Gastrocnemius medialis (tissue), 4 donors: ENCODE results near the gene TFAP2B. TPM values are rescaled to one million over a fixed set of nuclear protein-coding genes. Genes with fewer than 3 reads are reported as not detected.

ENCODE experiments used
- ATAC-seq, 2 donors: fragments of 150-250 bp; one replicate each; pipeline ENCODE4 v1.9.1; 2016
- DNase-seq, 2 donors: peaks; one replicate each; pipeline ENCODE4 v3.0.0-alpha.2; 2019
- H3K27ac ChIP-seq, 4 donors: fragments of 200-600 bp; sonication (generic); 1 replicate in 1 of 4; 2 replicates in 3 of 4; pipeline ENCODE4 v1.5.1; 2016 to 2018; ENCODE audit warnings: mild to moderate bottlenecking in 2 of 4, moderate library complexity in 1 of 4
- H3K27me3 ChIP-seq, 3 donors: fragments of 200-600 bp; sonication (generic) in 2 of 3; 1 replicate in 1 of 3; 2 replicates in 2 of 3; pipeline versions ENCODE4 v1.5.1 to v1.6.0; 2016 to 2019; ENCODE audit warnings: mild to moderate bottlenecking in 1 of 3, moderate library complexity in 1 of 3
- H3K36me3 ChIP-seq, 2 donors: fragments of 200-600 bp; sonication (generic) in 1 of 2; one replicate each; pipeline ENCODE4 v1.5.1; 2017 to 2018
- H3K4me1 ChIP-seq, 2 donors: fragments of 200-600 bp; sonication (generic) in 1 of 2; one replicate each; pipeline ENCODE4 v1.5.1; 2016 to 2017; ENCODE audit warnings: mild to moderate bottlenecking in 2 of 2
- H3K4me3 ChIP-seq, 4 donors: fragments of 200-600 bp; sonication (generic) in 3 of 4; 1 replicate in 1 of 4; 2 replicates in 3 of 4; pipeline ENCODE4 v1.5.1; 2016 to 2019; ENCODE audit warnings: mild to moderate bottlenecking in 2 of 4
- H3K9me3 ChIP-seq, 3 donors: fragments of 200-600 bp; sonication (generic) in 2 of 3; 1 replicate in 1 of 3; 2 replicates in 2 of 3; pipeline ENCODE4 v1.5.1; 2016 to 2019
- POLR2A ChIP-seq, 2 donors: fragments of 450-650 bp; IDR thresholded peaks; one replicate each; pipeline ENCODE4 v1.6.1; 2017; ENCODE audit warnings: antibody characterized with exemption in 2 of 2, mild to moderate bottlenecking in 2 of 2, moderate library complexity in 2 of 2
- in situ Hi-C, 4 donors: fragments of 200-750 bp; cut with MboI; loops; one replicate each; pipeline versions ENCODE4 v1.15.0 to v1.8.0; 2017; ENCODE audit warnings: low sequenced_read_pairs in 4 of 4
- intact Hi-C: fragments of 100-400 bp; cut with DNase I; formaldehyde crosslinking; loops from one replicate; pipeline ENCODE4 v1.15.1; 2023; ENCODE audit warnings: low total_unique reads
- total RNA-seq, 4 donors: library from RNA; depleted of rRNA; stranded (reverse); fragments of >200 nt; gene quantifications; one replicate each; pipeline versions ENCODE4 v1.1.0 to v1.2.3, GENCODE V29; 2016
- TF ChIP-seq, protein P1 (sequence below), 5 experiments: fragments of 450-650 bp in 3 of 5; fragments of 200-600 bp in 2 of 5; sonication (generic) in 2 of 5; IDR thresholded peaks in 4 of 5; conservative IDR thresholded peaks in 1 of 5; 1 replicate in 4 of 5; 2 replicates in 1 of 5; pipeline ENCODE4 v1.5.1; 2016 to 2019; ENCODE audit warnings: antibody characterized with exemption in 5 of 5, mild to moderate bottlenecking in 3 of 5, moderate library complexity in 3 of 5

TFAP2B gene
- not detected for total RNA-seq

DNA sequence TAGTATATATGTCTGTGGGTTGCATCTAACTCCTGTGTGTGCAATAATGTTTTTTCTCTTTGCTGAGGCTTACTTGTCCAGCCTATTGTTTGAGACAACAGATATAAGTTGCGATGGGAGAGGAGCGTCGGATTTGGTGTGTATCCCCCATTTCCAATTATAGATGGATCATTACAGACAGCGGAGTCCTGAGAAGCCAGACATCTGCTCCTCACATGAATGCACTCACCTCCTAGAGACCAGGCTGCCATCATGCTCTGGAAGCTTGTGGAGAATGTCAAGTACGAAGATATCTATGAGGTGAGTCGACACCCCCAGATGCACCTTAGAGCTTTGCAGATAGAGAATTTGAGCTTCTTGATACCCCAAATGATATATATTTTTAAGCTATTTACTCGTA, at the start of gene TFAP2B:
Gene TFAP2B (plus strand): TSS at position 199 of the 400 bp plus-strand sequence. CDS start 21 bp downstream, at position 220.
- TF ChIP-seq, protein P1, sequence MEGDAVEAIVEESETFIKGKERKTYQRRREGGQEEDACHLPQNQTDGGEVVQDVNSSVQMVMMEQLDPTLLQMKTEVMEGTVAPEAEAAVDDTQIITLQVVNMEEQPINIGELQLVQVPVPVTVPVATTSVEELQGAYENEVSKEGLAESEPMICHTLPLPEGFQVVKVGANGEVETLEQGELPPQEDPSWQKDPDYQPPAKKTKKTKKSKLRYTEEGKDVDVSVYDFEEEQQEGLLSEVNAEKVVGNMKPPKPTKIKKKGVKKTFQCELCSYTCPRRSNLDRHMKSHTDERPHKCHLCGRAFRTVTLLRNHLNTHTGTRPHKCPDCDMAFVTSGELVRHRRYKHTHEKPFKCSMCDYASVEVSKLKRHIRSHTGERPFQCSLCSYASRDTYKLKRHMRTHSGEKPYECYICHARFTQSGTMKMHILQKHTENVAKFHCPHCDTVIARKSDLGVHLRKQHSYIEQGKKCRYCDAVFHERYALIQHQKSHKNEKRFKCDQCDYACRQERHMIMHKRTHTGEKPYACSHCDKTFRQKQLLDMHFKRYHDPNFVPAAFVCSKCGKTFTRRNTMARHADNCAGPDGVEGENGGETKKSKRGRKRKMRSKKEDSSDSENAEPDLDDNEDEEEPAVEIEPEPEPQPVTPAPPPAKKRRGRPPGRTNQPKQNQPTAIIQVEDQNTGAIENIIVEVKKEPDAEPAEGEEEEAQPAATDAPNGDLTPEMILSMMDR (IDR thresholded peaks at IDR 0.05 in 4 of 5, conservative IDR thresholded peaks at IDR 0.05 in 1 of 5): no peak
- no peak for TF ChIP-seq POLR2A (IDR thresholded peaks at IDR 0.05)
- Histone ChIP-seq H3K27me3 (peaks cover 69 to 93% (median 86%) of the 10 kb centered on the region in 3 donors), H3K4me1 (peaks cover 0 to 4% of the 10 kb centered on the region in 2 donors), H3K36me3 (no peaks in the 10 kb centered on the region), H3K9me3 (no peaks in the 10 kb centered on the region), H3K27ac (no peak within 1 kb of the TSS), H3K4me3 (peak within 1 kb of the TSS in 3 of 4 donors; percentile 4 to 25 (median 9))
- no peak for ATAC-seq
- in situ Hi-C loops: loop anchor here (10.0 to 25.0 kb wide), 4 partner anchors 719 to 1206 kb away; no protein-coding TSS in a partner anchor
- no peak for DNase-seq
- intact Hi-C loops: loop anchor here (5.0 kb wide), 3 partner anchors 534 to 1204 kb away; no protein-coding TSS in a partner anchor

DNA sequence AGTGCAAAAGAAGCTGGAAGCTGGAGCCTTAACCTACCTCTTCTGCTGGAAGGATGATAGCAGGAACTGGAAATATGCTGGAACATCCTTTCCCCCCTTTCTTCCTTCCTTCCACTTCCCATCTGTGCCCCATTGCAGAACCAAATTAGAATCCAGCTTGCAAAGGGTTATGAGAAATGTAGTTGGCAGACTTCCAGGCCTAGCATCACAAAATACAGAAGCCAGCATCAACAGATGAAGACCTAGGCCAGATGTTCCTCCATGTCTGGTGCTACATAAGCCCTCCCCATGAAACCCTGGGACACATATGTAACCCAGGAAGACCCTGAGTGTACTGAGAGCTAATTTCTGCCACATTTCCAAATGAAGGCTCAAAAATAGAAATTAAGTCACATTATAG, 40.0 kb upstream of the TFAP2B start:
- in situ Hi-C loops (no loop called here), intact Hi-C loops (no loop called here)
- Histone ChIP-seq H3K27ac (no peak overlapping the region), H3K4me1 (no peaks in the 10 kb centered on the region), H3K36me3 (no peaks in the 10 kb centered on the region), H3K4me3 (no peak overlapping the region), H3K9me3 (no peaks in the 10 kb centered on the region), H3K27me3 (no peaks in the 10 kb centered on the region)
- DNase-seq (no peak), ATAC-seq (no peak)
- TF ChIP-seq, protein P1 (IDR thresholded peaks at IDR 0.05 in 4 of 5, conservative IDR thresholded peaks at IDR 0.05 in 1 of 5): no peak
- TF ChIP-seq POLR2A (IDR thresholded peaks at IDR 0.05): no peak

DNA sequence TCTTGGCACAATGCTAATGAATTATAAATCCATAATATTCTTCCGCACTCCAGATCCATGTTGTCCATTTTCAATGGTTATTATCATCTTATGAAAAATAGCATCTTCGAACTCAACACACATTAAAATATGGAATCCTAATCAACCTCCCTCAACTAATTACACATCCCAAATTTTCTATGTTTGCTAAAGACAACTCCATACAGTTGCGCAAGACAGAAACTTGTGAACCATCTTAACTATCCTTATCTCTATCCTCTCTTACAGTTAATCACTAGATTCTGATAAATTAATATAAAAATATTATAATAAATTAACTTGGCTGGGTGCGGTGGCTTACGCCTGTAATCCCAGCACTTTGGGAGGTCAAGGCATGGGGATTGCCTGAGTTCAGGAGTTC, 38.3 kb upstream of the TFAP2B start:
- in situ Hi-C loops: no loop called here

DNA sequence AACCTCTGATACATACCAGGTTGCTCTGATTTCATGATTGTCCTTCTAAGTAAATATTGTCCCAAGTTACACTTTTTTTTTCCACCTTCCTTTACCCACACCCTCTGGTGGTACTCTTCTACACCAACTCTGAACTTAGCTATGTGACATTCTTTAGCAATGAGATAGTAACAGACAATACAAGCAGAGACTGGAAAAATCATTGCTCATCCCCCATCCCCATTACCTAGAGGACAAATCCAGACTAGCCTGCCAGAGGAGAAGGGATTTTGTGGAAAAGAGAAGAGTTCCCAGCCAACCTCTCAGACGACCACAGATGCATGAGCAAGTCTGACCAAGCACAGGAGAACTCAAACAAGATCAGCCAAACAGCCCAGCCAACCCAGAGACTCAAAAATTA, 32.8 kb upstream of the TFAP2B start:
- Histone ChIP-seq H3K4me3 (no peak overlapping the region), H3K36me3 (no peaks in the 10 kb centered on the region), H3K27me3 (no peaks in the 10 kb centered on the region), H3K9me3 (no peaks in the 10 kb centered on the region), H3K4me1 (no peaks in the 10 kb centered on the region), H3K27ac (no peak overlapping the region)
- DNase-seq (no peak), ATAC-seq (no peak)
- intact Hi-C loops (no loop called here), in situ Hi-C loops (no loop called here)
- no peak for TF ChIP-seq POLR2A (IDR thresholded peaks at IDR 0.05)
- TF ChIP-seq, protein P1 (IDR thresholded peaks at IDR 0.05 in 4 of 5, conservative IDR thresholded peaks at IDR 0.05 in 1 of 5): no peak

More for the DNA sequence above, 38.3 kb upstream of the TFAP2B start:
- no peak overlapping the region for H3K27ac ChIP-seq
- intact Hi-C loops: no loop called here
- DNase-seq (no peak), ATAC-seq (no peak)
- H3K4me1 ChIP-seq: no peaks in the 10 kb centered on the region
- no peaks in the 10 kb centered on the region for H3K36me3 ChIP-seq
- TF ChIP-seq POLR2A (IDR thresholded peaks at IDR 0.05): no peak
- TF ChIP-seq, protein P1 (IDR thresholded peaks at IDR 0.05 in 4 of 5, conservative IDR thresholded peaks at IDR 0.05 in 1 of 5): no peak
- H3K9me3 ChIP-seq: no peaks in the 10 kb centered on the region
- no peak overlapping the region for H3K4me3 ChIP-seq
- H3K27me3 ChIP-seq: no peaks in the 10 kb centered on the region
